ENCODE data around the gene IMPG1.

IMPG1 gene

GRCh38 chr6:76043690-76044089 lies 28.8 kb downstream of the IMPG1 start:
- Histone ChIP-seq H3K36me3 (no peaks in the 10 kb centered on the region), H3K27ac (no peak overlapping the region), H3K4me3 (ENCODE audit: low read depth, low read length) (no peak overlapping the region), H3K9me3 (ENCODE audit: severe bottlenecking) (no peaks in the 10 kb centered on the region), H3K27me3 (ENCODE audit: insufficient read depth, low read depth, severe bottlenecking) (no peaks in the 10 kb centered on the region)
- no peak for TF ChIP-seq CTCF (IDR thresholded peaks at IDR 0.05; ENCODE audit: low read depth, low read length)
- DNase-seq = no peak

- DNase-seq = no peak
These were observed 36.7 kb downstream of the IMPG1 start for GRCh38 chr6:76035713-76036112.

GRCh38 chr6:76026101-76026500 lies 46.4 kb downstream of the IMPG1 start:
- no peak for TF ChIP-seq CTCF (IDR thresholded peaks at IDR 0.05; ENCODE audit: low read depth, low read length)
- DNase-seq = no peak
- Histone ChIP-seq H3K9me3 (ENCODE audit: severe bottlenecking) (peaks cover 6% of the 10 kb centered on the region), H3K27ac (no peak overlapping the region), H3K27me3 (ENCODE audit: insufficient read depth, low read depth, severe bottlenecking) (no peaks in the 10 kb centered on the region), H3K4me3 (ENCODE audit: low read depth, low read length) (no peak overlapping the region), H3K36me3 (no peaks in the 10 kb centered on the region)

More at GRCh38 chr6:76035713-76036112, 36.7 kb downstream of the IMPG1 start:
- TF ChIP-seq CTCF (IDR thresholded peaks at IDR 0.05; ENCODE audit: low read depth, low read length) = no peak
- H3K36me3 ChIP-seq = no peaks in the 10 kb centered on the region
- H3K9me3 ChIP-seq (ENCODE audit: severe bottlenecking) = no peaks in the 10 kb centered on the region
- H3K27ac ChIP-seq = no peak overlapping the region
- H3K4me3 ChIP-seq (ENCODE audit: low read depth, low read length) = no peak overlapping the region
- H3K27me3 ChIP-seq (ENCODE audit: insufficient read depth, low read depth, severe bottlenecking) = no peaks in the 10 kb centered on the region

GRCh38 chr6:76014626-76015530 lies 57.6 kb downstream of the IMPG1 start:
- Histone ChIP-seq H3K27ac (no peak overlapping the region), H3K27me3 (ENCODE audit: insufficient read depth, low read depth, severe bottlenecking) (no peaks in the 10 kb centered on the region), H3K9me3 (ENCODE audit: severe bottlenecking) (no peaks in the 10 kb centered on the region), H3K4me3 (ENCODE audit: low read depth, low read length) (no peak overlapping the region), H3K36me3 (no peaks in the 10 kb centered on the region)
- TF ChIP-seq CTCF (IDR thresholded peaks at IDR 0.05; ENCODE audit: low read depth, low read length) = no peak
- peak; percentile 12 for DNase-seq

GRCh38 chr6:76004202-76004601 lies 68.3 kb downstream of the IMPG1 start:
- Histone ChIP-seq H3K27me3 (ENCODE audit: insufficient read depth, low read depth, severe bottlenecking) (no peaks in the 10 kb centered on the region), H3K9me3 (ENCODE audit: severe bottlenecking) (no peaks in the 10 kb centered on the region), H3K36me3 (no peaks in the 10 kb centered on the region), H3K27ac (no peak overlapping the region), H3K4me3 (ENCODE audit: low read depth, low read length) (no peak overlapping the region)
- no peak for DNase-seq
- TF ChIP-seq CTCF (IDR thresholded peaks at IDR 0.05; ENCODE audit: low read depth, low read length) = no peak

All from WERI-Rb-1 (cell line).